ENCODE data around the gene CTBP2. TPM values are rescaled to one million over a fixed set of nuclear protein-coding genes. Genes with fewer than 3 reads are reported as not detected.
A peak's percentile ranks its signal among the peaks of the same experiment; 100 is the strongest.

Gene CTBP2
- total RNA-seq, 1 donor from 2014 or later = 57.7 TPM

DNA sequence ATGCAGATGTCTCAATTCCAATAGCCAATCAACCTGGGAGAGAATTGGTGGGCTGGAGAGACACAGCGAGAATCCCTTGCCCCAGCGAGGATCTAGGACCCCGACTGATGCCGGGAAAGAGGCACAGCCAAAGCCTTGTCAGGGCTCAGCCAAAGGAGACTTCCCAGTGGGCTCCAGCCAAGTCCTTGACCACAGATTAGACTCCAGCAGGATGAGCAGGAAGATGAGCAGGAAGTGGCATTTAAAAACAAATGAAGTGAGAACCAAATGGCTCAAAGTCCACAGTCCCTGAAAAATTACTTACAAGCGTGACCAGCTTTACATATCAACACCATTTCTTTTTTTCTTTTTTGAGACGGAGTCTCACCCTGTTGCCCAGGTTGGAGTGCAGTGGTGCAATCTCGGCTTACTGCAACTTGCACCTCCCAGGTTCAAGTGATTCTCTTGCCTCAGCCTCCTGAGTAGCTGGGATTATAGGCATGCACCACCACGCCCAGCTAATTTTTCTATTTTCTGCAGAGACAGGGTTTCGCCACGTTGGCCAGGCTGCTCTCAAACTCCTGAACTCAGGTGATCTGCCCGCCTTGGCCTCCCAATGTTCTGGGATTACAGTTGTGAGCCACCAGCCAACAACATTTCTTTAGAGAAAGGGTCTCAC is 40.2 kb downstream of the CTBP2 start:
- no peak for DNase-seq (ENCODE audit: low spot score in 2 of 2)
- TF ChIP-seq, protein P1, sequence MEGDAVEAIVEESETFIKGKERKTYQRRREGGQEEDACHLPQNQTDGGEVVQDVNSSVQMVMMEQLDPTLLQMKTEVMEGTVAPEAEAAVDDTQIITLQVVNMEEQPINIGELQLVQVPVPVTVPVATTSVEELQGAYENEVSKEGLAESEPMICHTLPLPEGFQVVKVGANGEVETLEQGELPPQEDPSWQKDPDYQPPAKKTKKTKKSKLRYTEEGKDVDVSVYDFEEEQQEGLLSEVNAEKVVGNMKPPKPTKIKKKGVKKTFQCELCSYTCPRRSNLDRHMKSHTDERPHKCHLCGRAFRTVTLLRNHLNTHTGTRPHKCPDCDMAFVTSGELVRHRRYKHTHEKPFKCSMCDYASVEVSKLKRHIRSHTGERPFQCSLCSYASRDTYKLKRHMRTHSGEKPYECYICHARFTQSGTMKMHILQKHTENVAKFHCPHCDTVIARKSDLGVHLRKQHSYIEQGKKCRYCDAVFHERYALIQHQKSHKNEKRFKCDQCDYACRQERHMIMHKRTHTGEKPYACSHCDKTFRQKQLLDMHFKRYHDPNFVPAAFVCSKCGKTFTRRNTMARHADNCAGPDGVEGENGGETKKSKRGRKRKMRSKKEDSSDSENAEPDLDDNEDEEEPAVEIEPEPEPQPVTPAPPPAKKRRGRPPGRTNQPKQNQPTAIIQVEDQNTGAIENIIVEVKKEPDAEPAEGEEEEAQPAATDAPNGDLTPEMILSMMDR (IDR thresholded peaks at IDR 0.05) = no peak
- Histone ChIP-seq H3K4me3 (no peak overlapping the region), H3K4me1 (peaks cover 5 to 73% of the 10 kb centered on the region in 2 donors), H3K9me3 (no peaks in the 10 kb centered on the region), H3K36me3 (peaks cover 0 to 3% of the 10 kb centered on the region in 2 donors), H3K27ac (no peak overlapping the region), H3K27me3 (no peaks in the 10 kb centered on the region)
- intact Hi-C loops (cut with DNase I) = loop anchor here (5.0 kb wide), 1 partner anchor 33 kb away; no protein-coding TSS in a partner anchor

DNA sequence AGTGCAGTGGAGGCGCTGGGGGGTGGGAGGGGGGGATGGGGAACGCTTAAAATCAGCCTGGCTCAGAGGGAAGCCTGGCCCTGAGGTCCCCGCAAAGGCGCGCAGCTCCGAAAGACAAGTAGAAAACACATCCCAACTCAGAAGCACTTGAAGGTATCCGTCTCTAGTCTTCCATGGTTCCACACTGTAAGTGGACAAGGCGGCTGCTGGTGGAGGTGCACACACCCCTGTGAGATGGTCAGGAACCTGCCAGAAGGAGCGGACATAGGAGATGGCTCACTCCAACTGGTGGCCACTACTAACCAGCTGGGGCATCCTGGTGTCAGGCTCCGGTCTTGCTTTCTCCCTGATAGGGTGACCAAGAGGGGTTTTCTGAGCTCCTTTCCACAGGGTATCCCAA is 41.7 kb downstream of the CTBP2 start:
- Histone ChIP-seq H3K27ac (peak overlapping the region; percentile 76 to 77), H3K36me3 (peaks cover 0 to 3% of the 10 kb centered on the region in 2 donors), H3K4me3 (peak overlapping the region in 1 of 2 donors; percentile 19), H3K9me3 (no peaks in the 10 kb centered on the region), H3K4me1 (peaks cover 8 to 72% of the 10 kb centered on the region in 2 donors), H3K27me3 (no peaks in the 10 kb centered on the region)
- intact Hi-C loops (cut with DNase I) = no loop called here
- TF ChIP-seq, protein P1 (IDR thresholded peaks at IDR 0.05) = no peak
- DNase-seq (ENCODE audit: low spot score in 2 of 2) = no peak

DNA sequence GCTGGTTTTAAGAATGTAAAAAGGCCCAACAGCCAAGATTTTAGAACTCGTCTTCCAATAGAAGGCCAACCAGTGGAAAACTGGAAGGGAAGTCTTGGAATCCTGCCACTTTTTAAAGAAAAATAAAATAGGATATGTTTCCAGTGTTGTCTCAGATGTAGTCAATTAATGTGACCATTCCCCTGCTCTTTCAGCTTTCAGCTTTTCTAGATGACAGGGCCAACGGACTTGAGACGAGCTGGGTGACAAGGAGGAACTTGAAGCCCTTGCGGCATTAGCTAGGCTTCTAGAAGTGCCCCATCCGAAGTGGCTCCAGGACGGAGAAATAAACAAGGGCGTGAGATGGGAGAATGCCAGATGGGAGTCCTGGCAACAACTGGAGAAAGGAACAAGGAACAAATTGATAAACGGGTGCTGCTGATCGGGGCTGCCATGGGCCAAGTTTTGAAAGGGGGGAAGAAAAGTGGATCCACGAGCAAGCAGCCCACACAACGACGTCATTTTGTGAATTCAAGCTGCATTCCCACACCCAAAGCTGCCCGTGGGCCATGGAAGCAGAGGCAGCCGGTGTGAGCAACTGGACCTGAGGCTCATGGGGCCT is 42.3 kb downstream of the CTBP2 start:
- no peaks in the 10 kb centered on the region for H3K9me3 ChIP-seq
- H3K4me1 ChIP-seq = peaks cover 6 to 66% of the 10 kb centered on the region in 2 donors
- TF ChIP-seq, protein P1 (IDR thresholded peaks at IDR 0.05) = no peak
- H3K27ac ChIP-seq = peak overlapping the region; percentile 76 to 77
- H3K27me3 ChIP-seq = no peaks in the 10 kb centered on the region
- peak overlapping the region in 1 of 2 donors; percentile 19 for H3K4me3 ChIP-seq
- peaks cover 0 to 3% of the 10 kb centered on the region in 2 donors for H3K36me3 ChIP-seq
- intact Hi-C loops (cut with DNase I) = no loop called here
- DNase-seq (ENCODE audit: low spot score in 2 of 2) = no peak

DNA sequence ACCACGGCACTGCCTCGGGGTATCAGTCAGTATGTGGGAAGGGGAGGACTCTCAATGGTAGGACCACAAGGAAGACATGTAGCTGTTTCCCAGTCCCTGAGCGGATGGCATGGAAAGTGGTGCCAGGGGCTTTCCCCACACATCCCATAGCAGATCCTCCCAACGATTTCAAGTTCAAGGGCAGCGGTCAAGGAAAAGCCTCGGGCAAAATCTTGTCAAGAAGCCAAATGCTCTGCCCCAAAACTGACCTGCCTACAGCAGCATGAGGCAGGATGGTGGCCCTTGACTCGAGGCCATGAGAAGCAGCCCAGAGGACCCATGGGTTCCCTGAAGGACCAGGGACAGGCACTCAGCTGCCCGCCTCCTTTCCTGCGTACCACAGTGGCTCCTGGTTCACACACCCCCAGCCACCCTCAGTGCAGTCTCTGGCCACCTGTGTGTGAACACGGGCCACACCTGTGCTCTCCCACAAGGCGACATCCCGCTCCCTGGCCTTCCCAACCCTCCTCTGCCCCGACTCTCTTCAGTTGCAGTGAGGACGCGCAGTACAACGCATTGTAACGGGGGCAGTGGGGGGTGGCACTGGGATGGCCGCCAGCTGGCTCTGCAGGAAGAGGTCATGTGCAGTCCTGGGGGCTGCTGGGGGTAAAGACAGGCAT is 43.6 kb downstream of the CTBP2 start:
- intact Hi-C loops (cut with DNase I) = no loop called here
- peak overlapping the region in 1 of 2 donors; percentile 30 for H3K27ac ChIP-seq
- TF ChIP-seq, protein P1 (IDR thresholded peaks at IDR 0.05) = no peak
- no peak overlapping the region for H3K4me3 ChIP-seq
- peaks cover 0 to 3% of the 10 kb centered on the region in 2 donors for H3K36me3 ChIP-seq
- H3K9me3 ChIP-seq = no peaks in the 10 kb centered on the region
- DNase-seq (ENCODE audit: low spot score in 2 of 2) = no peak
- no peaks in the 10 kb centered on the region for H3K27me3 ChIP-seq
- H3K4me1 ChIP-seq = peaks cover 6 to 61% of the 10 kb centered on the region in 2 donors

DNA sequence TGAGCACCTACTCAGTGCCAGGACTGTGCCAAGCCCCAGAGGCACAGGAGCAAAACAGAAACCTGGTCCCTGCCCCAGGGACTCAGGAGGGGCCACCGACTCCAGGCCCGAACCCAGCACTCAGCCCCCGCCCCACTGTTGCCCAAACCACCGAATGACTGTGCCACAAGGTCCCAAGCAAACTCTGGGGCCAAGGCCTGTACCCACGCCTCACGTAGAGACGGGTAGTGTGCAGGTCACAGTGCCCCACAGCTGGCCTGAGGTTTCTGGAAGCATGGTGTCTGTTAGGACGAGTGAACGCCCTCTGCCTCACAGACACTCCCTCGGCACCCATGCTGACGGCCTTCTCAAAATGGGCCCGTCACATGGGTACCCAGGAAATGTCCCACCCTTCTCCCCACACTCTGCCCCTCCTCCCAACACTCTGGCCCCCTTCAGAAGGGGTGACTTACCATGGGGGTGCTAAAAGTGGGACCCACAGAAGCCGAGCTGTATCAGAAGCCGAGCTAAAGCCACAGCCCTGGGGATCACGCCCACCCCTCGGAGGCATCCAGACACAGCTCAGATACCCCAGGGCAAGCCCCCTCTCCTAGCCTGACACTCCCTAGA is 44.2 kb downstream of the CTBP2 start:
- TF ChIP-seq, protein P1 (IDR thresholded peaks at IDR 0.05) = no peak
- intact Hi-C loops (cut with DNase I) = no loop called here
- Histone ChIP-seq H3K36me3 (peaks cover 0 to 3% of the 10 kb centered on the region in 2 donors), H3K27ac (no peak overlapping the region), H3K27me3 (no peaks in the 10 kb centered on the region), H3K9me3 (no peaks in the 10 kb centered on the region), H3K4me3 (no peak overlapping the region), H3K4me1 (peaks cover 6 to 58% of the 10 kb centered on the region in 2 donors)
- no peak for DNase-seq (ENCODE audit: low spot score in 2 of 2)

Measured in ascending aorta (tissue), 2 donors.